Neural cell (in vitro differentiated cells): Measurements from ENCODE around the gene BICRA.

Experiments
- EZH2 ChIP-seq: fragments of 200-600, 300-800 bp; shearing (Covaris generic), sonication (generic); IDR thresholded peaks from 2 replicates; pipeline ENCODE4 v1.6.1; 2014; ENCODE audit warnings: antibody characterized with exemption, low read length, borderline replicate concordance, mild to moderate bottlenecking; ENCODE audit not compliant: insufficient read depth, poor library complexity, severe bottlenecking
- MXI1 ChIP-seq: fragments of 450-650 bp; conservative IDR thresholded peaks from 2 replicates; pipeline ENCODE4 v1.6.1; 2014; ENCODE audit warnings: antibody characterized with exemption, mild to moderate bottlenecking; ENCODE audit not compliant: poor library complexity, severe bottlenecking
- POLR2AphosphoS5 ChIP-seq: IDR thresholded peaks from 2 replicates; pipeline ENCODE4 v1.6.1; 2012
- RAD21 ChIP-seq: fragments of 450-650 bp; conservative IDR thresholded peaks from 2 replicates; pipeline ENCODE4 v1.6.1; 2014; ENCODE audit warnings: antibody characterized with exemption, mild to moderate bottlenecking, moderate library complexity
- TAF1 ChIP-seq: IDR thresholded peaks from 2 replicates; pipeline ENCODE4 v1.6.1; 2012; ENCODE audit warnings: low read depth
- TF ChIP-seq, protein P1 (sequence below): fragments of 450-650 bp; IDR thresholded peaks from 2 replicates; pipeline ENCODE4 v1.5.1; 2014; ENCODE audit warnings: antibody characterized with exemption, mild to moderate bottlenecking, moderate library complexity; ENCODE audit not compliant: poor library complexity, severe bottlenecking
- TF ChIP-seq, protein P2 (sequence below): IDR thresholded peaks from 2 replicates; pipeline ENCODE4 v1.6.1; 2012; ENCODE audit warnings: borderline replicate concordance

DNA sequence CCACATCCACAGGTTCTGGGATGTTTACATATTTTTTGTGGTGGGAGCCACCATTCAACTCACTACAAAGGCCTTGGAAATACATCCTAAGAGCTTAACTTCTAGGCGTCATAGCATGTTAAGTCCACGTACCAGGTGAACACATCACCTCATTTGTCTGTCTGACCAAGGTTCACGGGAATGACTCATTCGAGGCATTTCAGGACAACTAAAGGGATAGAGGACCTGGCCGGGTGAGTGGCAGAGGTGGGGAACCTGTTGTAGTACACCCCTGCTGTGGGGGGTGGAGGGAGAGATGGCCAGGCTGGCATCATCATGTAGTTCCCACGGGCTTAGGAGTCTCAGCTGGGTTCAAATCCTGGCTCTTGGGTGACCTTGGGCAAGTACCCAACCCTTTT lies 51.5 kb downstream of the BICRA start:
- TF ChIP-seq, protein P1, sequence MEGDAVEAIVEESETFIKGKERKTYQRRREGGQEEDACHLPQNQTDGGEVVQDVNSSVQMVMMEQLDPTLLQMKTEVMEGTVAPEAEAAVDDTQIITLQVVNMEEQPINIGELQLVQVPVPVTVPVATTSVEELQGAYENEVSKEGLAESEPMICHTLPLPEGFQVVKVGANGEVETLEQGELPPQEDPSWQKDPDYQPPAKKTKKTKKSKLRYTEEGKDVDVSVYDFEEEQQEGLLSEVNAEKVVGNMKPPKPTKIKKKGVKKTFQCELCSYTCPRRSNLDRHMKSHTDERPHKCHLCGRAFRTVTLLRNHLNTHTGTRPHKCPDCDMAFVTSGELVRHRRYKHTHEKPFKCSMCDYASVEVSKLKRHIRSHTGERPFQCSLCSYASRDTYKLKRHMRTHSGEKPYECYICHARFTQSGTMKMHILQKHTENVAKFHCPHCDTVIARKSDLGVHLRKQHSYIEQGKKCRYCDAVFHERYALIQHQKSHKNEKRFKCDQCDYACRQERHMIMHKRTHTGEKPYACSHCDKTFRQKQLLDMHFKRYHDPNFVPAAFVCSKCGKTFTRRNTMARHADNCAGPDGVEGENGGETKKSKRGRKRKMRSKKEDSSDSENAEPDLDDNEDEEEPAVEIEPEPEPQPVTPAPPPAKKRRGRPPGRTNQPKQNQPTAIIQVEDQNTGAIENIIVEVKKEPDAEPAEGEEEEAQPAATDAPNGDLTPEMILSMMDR, result no peak
- TF ChIP-seq EZH2 (no peak), MXI1 (no peak), TAF1 (no peak), RAD21 (no peak), POLR2AphosphoS5 (no peak)
- TF ChIP-seq, protein P2, sequence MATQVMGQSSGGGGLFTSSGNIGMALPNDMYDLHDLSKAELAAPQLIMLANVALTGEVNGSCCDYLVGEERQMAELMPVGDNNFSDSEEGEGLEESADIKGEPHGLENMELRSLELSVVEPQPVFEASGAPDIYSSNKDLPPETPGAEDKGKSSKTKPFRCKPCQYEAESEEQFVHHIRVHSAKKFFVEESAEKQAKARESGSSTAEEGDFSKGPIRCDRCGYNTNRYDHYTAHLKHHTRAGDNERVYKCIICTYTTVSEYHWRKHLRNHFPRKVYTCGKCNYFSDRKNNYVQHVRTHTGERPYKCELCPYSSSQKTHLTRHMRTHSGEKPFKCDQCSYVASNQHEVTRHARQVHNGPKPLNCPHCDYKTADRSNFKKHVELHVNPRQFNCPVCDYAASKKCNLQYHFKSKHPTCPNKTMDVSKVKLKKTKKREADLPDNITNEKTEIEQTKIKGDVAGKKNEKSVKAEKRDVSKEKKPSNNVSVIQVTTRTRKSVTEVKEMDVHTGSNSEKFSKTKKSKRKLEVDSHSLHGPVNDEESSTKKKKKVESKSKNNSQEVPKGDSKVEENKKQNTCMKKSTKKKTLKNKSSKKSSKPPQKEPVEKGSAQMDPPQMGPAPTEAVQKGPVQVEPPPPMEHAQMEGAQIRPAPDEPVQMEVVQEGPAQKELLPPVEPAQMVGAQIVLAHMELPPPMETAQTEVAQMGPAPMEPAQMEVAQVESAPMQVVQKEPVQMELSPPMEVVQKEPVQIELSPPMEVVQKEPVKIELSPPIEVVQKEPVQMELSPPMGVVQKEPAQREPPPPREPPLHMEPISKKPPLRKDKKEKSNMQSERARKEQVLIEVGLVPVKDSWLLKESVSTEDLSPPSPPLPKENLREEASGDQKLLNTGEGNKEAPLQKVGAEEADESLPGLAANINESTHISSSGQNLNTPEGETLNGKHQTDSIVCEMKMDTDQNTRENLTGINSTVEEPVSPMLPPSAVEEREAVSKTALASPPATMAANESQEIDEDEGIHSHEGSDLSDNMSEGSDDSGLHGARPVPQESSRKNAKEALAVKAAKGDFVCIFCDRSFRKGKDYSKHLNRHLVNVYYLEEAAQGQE, result no peak
